GM18498 (cell line): ENCODE data around the gene S100A7.

ENCODE experiments used
- ATAC-seq: cut with Tn5 transposase; IDR thresholded peaks from one replicate; pipeline ENCODE4 v1.9.1; 2021; ENCODE audit warnings: mild to moderate bottlenecking, moderate library complexity; ENCODE audit not compliant: unreplicated experiment

The S100A7 gene

GRCh38 chr1:153460551-153460950 is at the start of gene S100A7:
Gene S100A7, minus strand, starts transcription at chr1:153460651. Its CDS starts 1,638 bp downstream, at chr1:153459013.
- no peak for ATAC-seq

GRCh38 chr1:153509729-153510354 is 49.4 kb upstream of the S100A7 start:
- ATAC-seq = no peak

DNA sequence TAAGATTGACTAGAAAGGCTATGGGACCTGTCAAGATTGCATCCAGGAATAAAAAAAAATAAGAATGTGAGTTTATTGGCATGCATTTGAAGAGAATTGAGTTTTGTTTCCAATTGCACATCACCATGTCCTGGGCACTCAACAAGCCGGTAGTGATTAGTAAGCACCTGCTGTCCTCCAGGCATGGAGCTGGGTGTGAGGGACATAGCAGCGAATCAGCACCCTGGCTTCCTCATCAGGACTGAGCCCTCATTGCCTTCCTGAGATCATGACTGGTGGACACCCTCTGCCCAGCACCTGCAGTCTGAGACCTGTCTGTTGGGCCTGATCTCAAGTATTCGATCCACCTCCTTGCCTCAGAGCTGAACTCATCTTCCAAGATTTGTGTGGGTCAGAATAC is 48.6 kb upstream of the S100A7 start:
- ATAC-seq = no peak

- no peak for ATAC-seq
These were observed 47.6 kb upstream of the S100A7 start for GRCh38 chr1:153507926-153508583.

DNA sequence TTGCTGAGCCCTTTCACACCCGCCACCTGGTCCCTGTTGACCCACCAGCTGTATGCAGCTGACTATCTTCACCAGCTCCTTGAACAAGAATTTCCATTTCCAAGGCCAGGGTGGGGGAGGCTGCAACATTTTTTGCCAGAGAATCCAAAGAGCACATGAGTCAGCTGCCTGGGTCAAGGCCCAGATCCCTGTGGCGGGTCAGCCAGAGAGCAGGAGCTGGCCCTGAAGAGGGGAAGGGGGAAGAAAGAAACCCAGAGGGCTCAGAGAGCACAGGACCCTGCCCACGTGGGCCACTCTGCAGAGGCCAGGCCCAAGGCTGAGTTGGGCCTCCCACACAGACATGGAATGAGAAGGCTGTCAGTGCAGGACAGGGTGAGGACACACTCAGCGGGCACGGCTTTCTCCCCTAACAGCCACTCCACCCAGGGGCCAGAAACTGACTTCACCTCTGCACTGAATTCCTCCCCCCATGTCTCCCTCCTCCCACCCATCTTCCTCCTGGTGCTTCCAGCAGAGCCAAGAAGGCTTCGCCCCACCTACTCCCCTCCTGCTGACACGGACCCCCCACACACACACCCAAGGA is 46.5 kb upstream of the S100A7 start:
- ATAC-seq = no peak

GRCh38 chr1:153506386-153506785 is 45.9 kb upstream of the S100A7 start:
- no peak for ATAC-seq

- ATAC-seq = no peak
These were observed 45.1 kb upstream of the S100A7 start for GRCh38 chr1:153505576-153505975.

DNA sequence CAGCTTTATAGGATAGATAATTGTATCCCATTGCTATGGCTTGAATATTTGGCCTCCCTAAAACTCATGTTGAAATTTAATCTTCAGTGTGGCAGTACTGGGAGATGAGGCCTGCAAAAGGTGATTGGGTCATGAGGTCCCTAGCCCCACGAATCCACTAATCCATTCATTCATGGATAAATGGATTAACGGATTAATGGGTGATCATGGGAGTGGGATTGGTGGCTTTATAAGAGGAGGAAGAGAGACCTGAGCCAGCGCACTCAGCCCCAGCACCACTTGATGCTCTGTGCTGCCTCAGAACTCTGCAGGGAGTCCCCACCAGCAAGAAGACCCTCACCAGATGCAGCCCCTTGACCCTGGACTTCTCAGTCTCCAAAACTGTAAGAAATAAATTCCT is 43.3 kb upstream of the S100A7 start:
- no peak for ATAC-seq

GRCh38 chr1:153498746-153499145 is 38.3 kb upstream of the S100A7 start:
- ATAC-seq = no peak

DNA sequence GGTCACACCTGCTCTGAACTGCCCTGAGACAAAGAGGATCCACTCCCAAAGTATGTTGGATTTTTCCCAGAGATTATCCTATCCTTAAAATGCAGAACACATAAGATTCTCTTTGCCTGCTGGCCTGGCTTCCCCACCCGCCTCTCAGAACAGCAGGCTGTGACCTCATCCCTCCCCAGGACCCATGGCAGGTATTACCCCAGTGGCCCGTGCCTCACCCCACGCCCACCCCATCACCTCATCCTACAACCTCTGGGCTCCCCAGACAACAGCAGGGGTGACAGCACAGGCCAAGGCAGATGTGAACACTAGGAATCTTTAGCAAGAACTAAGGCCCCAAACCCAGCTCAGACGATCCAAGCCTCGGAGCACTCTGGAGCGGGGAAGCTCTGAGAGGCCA is 35.1 kb upstream of the S100A7 start:
- ATAC-seq = no peak

DNA sequence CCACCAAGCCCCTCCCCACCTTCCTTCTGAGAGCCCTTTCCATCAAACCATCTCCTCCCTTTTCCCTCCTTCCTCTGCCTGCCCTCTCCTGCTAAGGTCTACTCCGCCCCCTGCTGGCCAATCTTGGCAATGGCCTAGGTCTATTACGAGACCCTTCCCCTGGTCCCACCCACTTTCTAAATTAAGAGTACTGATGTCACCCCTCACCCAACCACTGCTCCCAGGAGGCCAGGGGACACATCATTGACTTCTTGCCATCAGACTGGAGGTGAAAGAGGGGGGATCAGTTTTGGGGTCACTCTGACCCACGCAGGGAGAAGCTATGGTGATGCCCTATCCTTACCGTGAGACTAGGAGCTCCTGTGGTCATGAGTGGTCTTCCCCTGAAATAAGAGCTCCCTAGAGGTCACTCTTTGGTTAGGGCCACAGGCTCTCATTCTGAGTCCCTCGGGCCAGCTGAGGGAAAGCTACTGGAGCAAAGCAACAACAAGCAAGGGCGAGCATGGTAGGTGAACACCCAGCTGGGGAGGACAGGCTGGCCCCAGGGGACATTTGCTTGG is 34.6 kb upstream of the S100A7 start:
- no peak for ATAC-seq

DNA sequence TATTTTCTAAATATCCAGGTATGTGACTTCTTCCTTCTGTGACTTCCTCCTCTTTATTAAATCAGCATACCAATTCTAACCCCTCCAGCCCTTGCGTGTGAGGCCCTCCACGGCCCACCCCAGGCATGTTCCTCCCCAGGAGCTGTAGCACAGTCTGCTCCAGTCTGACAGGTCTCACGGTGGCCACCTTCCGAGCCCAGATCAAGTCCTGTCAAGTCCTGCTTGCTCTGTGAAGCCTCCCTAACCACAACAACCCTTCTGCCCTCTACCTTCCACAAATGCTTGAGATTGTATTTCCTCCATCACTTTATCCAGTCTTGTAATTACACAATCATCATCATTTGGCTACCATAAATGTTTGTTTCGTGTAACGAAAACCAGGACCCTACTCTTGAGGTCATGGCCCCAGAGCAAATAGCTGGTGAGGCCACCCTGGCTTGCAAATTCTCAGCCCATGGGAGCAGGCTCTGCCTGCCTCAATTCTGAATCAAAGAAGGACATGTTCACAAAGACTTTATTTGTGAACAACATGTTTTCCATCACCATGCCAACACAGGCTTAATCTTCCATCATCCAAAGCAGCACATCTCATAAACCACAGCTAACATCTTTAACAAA is 33.0 kb upstream of the S100A7 start:
- no peak for ATAC-seq

- no peak for ATAC-seq
These were observed 30.0 kb upstream of the S100A7 start for GRCh38 chr1:153490272-153491051.

GRCh38 chr1:153488731-153489130 is 28.3 kb upstream of the S100A7 start:
- ATAC-seq = no peak

DNA sequence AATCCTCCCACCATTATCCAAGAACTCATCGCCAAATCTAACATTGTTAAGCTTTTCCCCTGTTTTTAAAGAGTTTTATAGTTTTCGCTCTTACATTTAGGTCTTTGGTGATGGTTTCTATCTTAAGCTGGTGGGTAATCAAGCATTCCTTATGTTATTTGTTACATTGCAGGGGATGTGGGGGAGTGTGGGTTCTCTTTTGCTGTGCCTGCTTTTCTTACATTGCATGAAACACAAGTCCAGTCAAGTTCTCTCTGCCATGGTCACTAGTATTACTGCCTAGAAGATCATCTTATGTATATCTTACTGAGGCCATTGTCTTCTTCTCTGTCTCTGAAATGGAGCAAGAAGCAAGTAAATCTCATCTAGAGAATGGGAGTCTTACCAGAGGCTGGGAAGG is 27.3 kb upstream of the S100A7 start:
- ATAC-seq = no peak

- no peak for ATAC-seq
These were observed 25.4 kb upstream of the S100A7 start for GRCh38 chr1:153485863-153486262.

- ATAC-seq = no peak
These were observed 23.3 kb upstream of the S100A7 start for GRCh38 chr1:153483776-153484175.

- no peak for ATAC-seq
These were observed 20.7 kb upstream of the S100A7 start for GRCh38 chr1:153481124-153481523.

- ATAC-seq = no peak
These were observed 18.5 kb upstream of the S100A7 start for GRCh38 chr1:153478692-153479618.
